ENCODE results near the gene ABCC4.

ABCC4 gene

DNA sequence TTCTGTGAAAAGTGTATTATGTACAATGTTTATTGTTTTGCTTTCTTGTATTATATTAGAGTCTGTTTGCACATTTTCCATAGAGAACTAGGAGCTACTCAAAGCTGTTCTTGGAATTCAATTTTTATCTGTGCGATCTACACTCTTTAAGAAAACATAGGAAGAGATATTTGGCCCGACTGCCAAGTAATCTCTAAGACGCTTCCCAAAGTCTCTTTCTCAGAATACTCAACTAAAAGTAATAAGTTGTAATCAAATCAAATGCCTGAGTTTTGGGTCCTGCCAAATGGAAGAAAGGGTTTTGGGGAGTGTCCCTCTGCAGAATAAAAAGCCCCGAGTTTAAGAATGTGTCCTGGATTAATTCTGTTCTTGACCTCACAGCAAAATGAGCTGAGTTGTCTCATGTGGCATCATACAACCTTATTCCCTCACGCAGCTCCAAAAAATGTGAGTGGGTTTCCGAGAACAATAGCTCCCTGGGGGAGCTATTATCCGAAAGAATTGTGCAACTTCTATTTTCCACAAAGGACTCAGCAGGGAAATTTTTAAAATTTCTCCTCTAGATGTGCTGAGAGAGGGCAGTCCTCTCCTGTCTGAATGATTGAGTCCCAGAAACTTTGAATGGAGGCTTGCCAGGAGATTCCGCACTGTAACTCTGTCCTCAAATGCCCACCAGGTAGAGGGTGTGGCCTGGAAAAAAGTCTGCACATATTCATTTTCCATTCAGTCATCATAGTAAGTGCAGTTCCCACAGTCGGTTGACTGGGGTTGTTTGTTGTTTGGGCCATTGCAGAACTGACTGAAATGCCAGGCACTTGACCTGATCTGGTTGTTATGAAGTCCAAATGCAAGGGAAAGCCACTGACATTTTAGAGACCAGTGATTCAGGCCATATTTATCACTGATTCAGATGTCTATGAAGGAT lies 309.0 kb downstream of the ABCC4 start:
- DNase-seq (ENCODE audit: low read depth) = no peak

- no peak for DNase-seq (ENCODE audit: low read depth)
Observed at GRCh38 chr13:94988654-94989053, 312.6 kb downstream of the ABCC4 start.

DNA sequence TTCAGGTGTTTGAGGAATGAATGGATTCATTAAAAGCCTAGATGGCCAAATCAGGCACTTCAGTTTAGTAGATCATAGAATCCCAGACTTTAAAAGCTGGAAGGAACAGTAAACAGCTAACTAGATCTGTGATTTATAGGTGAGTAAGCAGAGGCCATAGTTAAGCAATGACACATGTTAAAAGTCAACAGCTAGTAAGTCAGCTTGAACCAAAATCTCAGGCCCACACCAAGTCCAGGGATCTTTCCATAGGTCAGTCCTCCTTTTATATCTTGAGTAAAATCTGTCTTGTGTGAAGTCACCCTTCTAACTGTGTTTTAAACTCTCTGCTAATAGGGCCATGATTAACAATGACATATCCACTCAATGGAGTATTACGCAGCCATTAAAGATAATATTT lies 313.4 kb downstream of the ABCC4 start:
- DNase-seq (ENCODE audit: low read depth) = no peak

DNA sequence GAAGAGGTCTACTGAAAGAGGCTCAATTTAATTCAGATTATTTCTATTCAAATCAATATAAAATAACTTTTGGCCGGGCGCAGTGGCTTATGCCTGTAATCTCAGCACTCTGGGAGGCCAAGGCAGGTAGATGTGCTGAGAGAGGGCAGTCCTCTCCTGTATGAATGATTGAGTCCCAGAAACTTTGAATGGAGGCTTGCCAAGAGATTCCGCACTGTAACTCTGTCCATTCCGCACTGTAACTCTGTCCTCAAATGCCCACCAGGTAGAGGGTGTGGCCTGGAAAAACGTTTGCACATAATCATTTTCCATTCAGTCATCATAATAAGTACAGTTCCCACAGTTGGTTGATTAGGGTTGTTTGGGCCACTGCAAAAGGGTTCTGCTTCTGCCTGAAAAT lies 314.2 kb downstream of the ABCC4 start:
- no peak for DNase-seq (ENCODE audit: low read depth)

- DNase-seq (ENCODE audit: low read depth) = no peak
Observed at GRCh38 chr13:94984958-94985357, 316.3 kb downstream of the ABCC4 start.

DNA sequence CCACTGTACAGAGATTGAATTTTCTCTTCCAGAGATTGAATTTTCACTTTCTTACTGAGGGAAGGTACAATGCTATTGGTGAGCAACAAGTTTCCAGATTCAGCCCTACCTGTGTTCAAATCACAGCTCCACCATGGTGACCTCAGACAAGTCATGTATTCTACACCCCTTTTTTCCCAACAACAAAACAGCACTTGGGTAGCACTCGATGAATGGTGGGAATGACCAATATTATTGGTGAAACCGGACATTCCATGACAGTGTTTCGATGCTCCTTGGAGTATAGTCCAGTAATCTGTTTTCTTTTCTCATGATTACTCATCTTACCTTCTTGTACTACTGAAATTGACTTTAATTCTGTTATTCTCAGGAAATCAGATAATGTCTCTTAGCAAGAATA lies 322.7 kb downstream of the ABCC4 start:
- DNase-seq (ENCODE audit: low read depth) = no peak

- no peak for DNase-seq (ENCODE audit: low read depth)
Observed at GRCh38 chr13:94974015-94974951, 327.0 kb downstream of the ABCC4 start.

DNA sequence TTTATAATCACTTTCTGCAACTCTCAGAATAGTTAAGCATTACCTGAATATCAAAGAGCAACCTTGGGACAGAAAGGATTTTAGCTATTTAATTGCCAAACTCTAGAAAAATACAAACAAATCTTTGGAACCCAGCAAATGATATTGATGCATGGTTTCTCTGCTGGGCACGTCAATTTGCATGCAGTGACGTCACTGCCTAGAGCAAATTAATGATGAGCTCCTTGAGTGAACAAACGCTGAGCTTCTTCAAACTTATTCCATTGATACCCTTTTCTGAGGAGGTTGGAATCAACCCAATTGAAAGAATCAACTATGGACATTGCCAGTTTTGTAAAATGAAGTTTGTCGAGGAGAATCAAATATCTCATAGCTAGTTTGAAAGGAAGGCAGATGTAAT lies 329.0 kb downstream of the ABCC4 start:
- no peak for DNase-seq (ENCODE audit: low read depth)

All from T follicular helper cell (primary cell).